PFSK-1 (cell line): Measurements from ENCODE around the gene FRG2. TPM values are rescaled to one million over a fixed set of nuclear protein-coding genes. Genes with fewer than 3 reads are reported as not detected.
"Not testable (repeated sequence)": the region's sequence is repeated elsewhere in the genome, so short reads cannot be mapped to it uniquely, and the experiment has no call there.

Experiments
- FOXP2 ChIP-seq: optimal IDR thresholded peaks from 2 replicates; pipeline ENCODE3; 2011; ENCODE audit warnings: borderline replicate concordance, control low read depth, inconsistent platforms; ENCODE audit not compliant: insufficient read depth; ENCODE audit errors: extremely low read length, extremely low read depth
- POLR2AphosphoS5 ChIP-seq: IDR thresholded peaks from 2 replicates; pipeline ENCODE4 v1.6.1; 2012; ENCODE audit warnings: low read depth, mild to moderate bottlenecking, control low read depth, low read length, moderate library complexity
- REST ChIP-seq, 2 experiments: IDR thresholded peaks; 2 replicates each; pipeline versions ENCODE4 v1.6.1 to v1.8.0; 2011 to 2012; ENCODE audit warnings: low read depth in 2 of 2, low read length in 2 of 2, control low read depth in 1 of 2, inconsistent platforms in 1 of 2, mild to moderate bottlenecking in 1 of 2, moderate library complexity in 1 of 2; ENCODE audit not compliant: insufficient read depth in 1 of 2
- SIN3A ChIP-seq: IDR thresholded peaks from 2 replicates; pipeline ENCODE4 v1.6.1; 2012; ENCODE audit warnings: mild to moderate bottlenecking, low read length, moderate library complexity, borderline replicate concordance; ENCODE audit not compliant: insufficient read depth
- TAF1 ChIP-seq: IDR thresholded peaks from 2 replicates; pipeline ENCODE4 v1.6.1; 2012; ENCODE audit warnings: low read length, control low read depth, borderline replicate concordance; ENCODE audit not compliant: insufficient read depth
- polyA plus RNA-seq: library from polyadenylated mRNA; unstranded; fragments of >200 nt; gene quantifications from one replicate; pipeline ENCODE4 v1.2.1, GENCODE V29; 2012; ENCODE audit warnings: low read depth, missing spikeins; ENCODE audit not compliant: insufficient read length

FRG2 gene
- not detected for polyA plus RNA-seq

- not testable (repeated sequence) for TF ChIP-seq REST (IDR thresholded peaks at IDR 0.05; ENCODE audit: insufficient read depth in 1 of 2, low read depth in 2 of 2, low read length in 2 of 2); SIN3A; FOXP2
These were observed at the start of gene FRG2 for GRCh38 chr4:190027156-190027555. TSS of gene FRG2 (minus strand) at chr4:190027256. CDS start at chr4:190027204, 52 bp downstream.

- TF ChIP-seq SIN3A, FOXP2, POLR2AphosphoS5: not testable (repeated sequence)
These were observed 37.3 kb upstream of the FRG2 start, which contains the start of gene DBET for GRCh38 chr4:190064342-190064741. TSS of gene DBET (plus strand) at chr4:190064502.

- TF ChIP-seq SIN3A (no peak), POLR2AphosphoS5 (no peak), FOXP2 (no peak), TAF1 (no peak), REST (IDR thresholded peaks at IDR 0.05; ENCODE audit: insufficient read depth in 1 of 2, low read depth in 2 of 2, low read length in 2 of 2) (no peak)
These were observed 6.0 kb downstream of the FRG2 start for GRCh38 chr4:190020790-190021717.

GRCh38 chr4:190019023-190019858 lies 7.8 kb downstream of the FRG2 start:
- TF ChIP-seq TAF1 (no peak), POLR2AphosphoS5 (no peak), SIN3A (no peak), REST (IDR thresholded peaks at IDR 0.05; ENCODE audit: insufficient read depth in 1 of 2, low read depth in 2 of 2, low read length in 2 of 2) (no peak), FOXP2 (no peak)

- TF ChIP-seq REST (IDR thresholded peaks at IDR 0.05; ENCODE audit: insufficient read depth in 1 of 2, low read depth in 2 of 2, low read length in 2 of 2) (no peak), SIN3A (no peak), FOXP2 (no peak), TAF1 (no peak), POLR2AphosphoS5 (no peak)
These were observed 8.7 kb downstream of the FRG2 start for GRCh38 chr4:190018201-190018920.
